SK-N-SH (cell line): ENCODE results near the gene OLFML3.

Source experiments
- RCOR1 ChIP-seq: fragments of 150-350 bp; IDR thresholded peaks from 2 replicates; pipeline ENCODE4 v1.6.1; 2017; ENCODE audit warnings: antibody characterized with exemption, low read length
- USF2 ChIP-seq: fragments of 150-350 bp; IDR thresholded peaks from 2 replicates; pipeline ENCODE4 v1.6.1; 2017; ENCODE audit warnings: antibody characterized with exemption, low read length, low read depth, borderline replicate concordance
- ZBTB33 ChIP-seq: IDR thresholded peaks from 2 replicates; pipeline ENCODE4 v1.4.0; 2012; ENCODE audit warnings: low read depth, borderline replicate concordance
- TF ChIP-seq, protein P1 (sequence below): fragments of 200-600 bp; sonication (generic); IDR thresholded peaks from 2 replicates; pipeline ENCODE4 v1.6.1; 2017; ENCODE audit warnings: antibody characterized with exemption, mild to moderate bottlenecking, moderate library complexity

DNA sequence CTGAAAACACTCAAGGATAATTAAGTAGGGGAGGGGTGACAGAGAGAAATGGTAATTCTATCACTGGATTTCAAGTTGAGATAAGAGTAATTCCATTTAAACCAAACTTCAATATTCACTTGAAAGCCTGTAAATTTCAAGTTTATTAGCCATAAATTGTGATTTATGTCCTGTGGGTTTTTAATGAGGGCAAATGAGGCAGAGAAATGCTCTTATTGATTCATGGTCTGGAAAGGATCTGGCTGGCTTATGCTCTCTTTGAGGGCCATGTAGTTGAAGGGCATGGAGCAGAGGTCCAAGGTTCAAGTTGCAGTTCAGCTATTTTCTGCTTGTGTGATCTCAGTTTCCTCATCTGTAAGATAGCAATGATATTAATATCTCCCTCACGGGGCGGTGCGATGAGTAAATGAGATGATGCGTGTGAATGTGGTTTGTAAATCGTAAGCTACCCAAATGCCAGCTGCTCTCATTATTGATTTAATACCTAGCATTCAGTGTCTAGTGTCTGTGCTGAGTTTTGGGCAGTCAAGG is 12.3 kb downstream of the OLFML3 start:
- no peak for TF ChIP-seq RCOR1
- TF ChIP-seq USF2: no peak
- no peak for TF ChIP-seq ZBTB33
- TF ChIP-seq, protein P1, sequence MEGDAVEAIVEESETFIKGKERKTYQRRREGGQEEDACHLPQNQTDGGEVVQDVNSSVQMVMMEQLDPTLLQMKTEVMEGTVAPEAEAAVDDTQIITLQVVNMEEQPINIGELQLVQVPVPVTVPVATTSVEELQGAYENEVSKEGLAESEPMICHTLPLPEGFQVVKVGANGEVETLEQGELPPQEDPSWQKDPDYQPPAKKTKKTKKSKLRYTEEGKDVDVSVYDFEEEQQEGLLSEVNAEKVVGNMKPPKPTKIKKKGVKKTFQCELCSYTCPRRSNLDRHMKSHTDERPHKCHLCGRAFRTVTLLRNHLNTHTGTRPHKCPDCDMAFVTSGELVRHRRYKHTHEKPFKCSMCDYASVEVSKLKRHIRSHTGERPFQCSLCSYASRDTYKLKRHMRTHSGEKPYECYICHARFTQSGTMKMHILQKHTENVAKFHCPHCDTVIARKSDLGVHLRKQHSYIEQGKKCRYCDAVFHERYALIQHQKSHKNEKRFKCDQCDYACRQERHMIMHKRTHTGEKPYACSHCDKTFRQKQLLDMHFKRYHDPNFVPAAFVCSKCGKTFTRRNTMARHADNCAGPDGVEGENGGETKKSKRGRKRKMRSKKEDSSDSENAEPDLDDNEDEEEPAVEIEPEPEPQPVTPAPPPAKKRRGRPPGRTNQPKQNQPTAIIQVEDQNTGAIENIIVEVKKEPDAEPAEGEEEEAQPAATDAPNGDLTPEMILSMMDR: no peak
